ENCODE measurements around the gene MACROH2A1.

Gene MACROH2A1

GRCh38 chr5:135356522-135357318 is 42.3 kb downstream of the MACROH2A1 start:
- FAIRE-seq: no peak
- DNase-seq (ENCODE audit: insufficient read length): no peak
- TF ChIP-seq POLR2A (IDR thresholded peaks at IDR 0.05; ENCODE audit: low read depth, low read length): no peak

GRCh38 chr5:135355169-135355568 is 43.9 kb downstream of the MACROH2A1 start:
- FAIRE-seq (no peak), DNase-seq (ENCODE audit: insufficient read length) (no peak)

GRCh38 chr5:135353952-135354721 is 44.9 kb downstream of the MACROH2A1 start:
- FAIRE-seq (no peak), DNase-seq (ENCODE audit: insufficient read length) (no peak)
- TF ChIP-seq POLR2A (IDR thresholded peaks at IDR 0.05; ENCODE audit: low read depth, low read length): no peak
- TF ChIP-seq TAF1 (IDR thresholded peaks at IDR 0.05; ENCODE audit: borderline replicate concordance, low read depth, low read length): no peak
- no peak for TF ChIP-seq POLR2AphosphoS5 (IDR thresholded peaks at IDR 0.05; ENCODE audit: low read depth, low read length)

More at GRCh38 chr5:135355169-135355568, 43.9 kb downstream of the MACROH2A1 start:
- TF ChIP-seq POLR2A (IDR thresholded peaks at IDR 0.05; ENCODE audit: low read depth, low read length): no peak
- no peak for TF ChIP-seq TAF1 (IDR thresholded peaks at IDR 0.05; ENCODE audit: borderline replicate concordance, low read depth, low read length)
- no peak for TF ChIP-seq POLR2AphosphoS5 (IDR thresholded peaks at IDR 0.05; ENCODE audit: low read depth, low read length)

- TF ChIP-seq POLR2A (IDR thresholded peaks at IDR 0.05; ENCODE audit: low read depth, low read length): no peak
- TF ChIP-seq TAF1 (IDR thresholded peaks at IDR 0.05; ENCODE audit: borderline replicate concordance, low read depth, low read length): no peak
- TF ChIP-seq POLR2AphosphoS5 (IDR thresholded peaks at IDR 0.05; ENCODE audit: low read depth, low read length): no peak
- FAIRE-seq (no peak), DNase-seq (ENCODE audit: insufficient read length) (no peak)
Observed at GRCh38 chr5:135350536-135350935, 48.5 kb downstream of the MACROH2A1 start.

GRCh38 chr5:135349886-135350285 is 49.1 kb downstream of the MACROH2A1 start:
- no peak for FAIRE-seq
- DNase-seq (ENCODE audit: insufficient read length): no peak
- TF ChIP-seq TAF1 (IDR thresholded peaks at IDR 0.05; ENCODE audit: borderline replicate concordance, low read depth, low read length) (no peak), POLR2A (IDR thresholded peaks at IDR 0.05; ENCODE audit: low read depth, low read length) (no peak), POLR2AphosphoS5 (IDR thresholded peaks at IDR 0.05; ENCODE audit: low read depth, low read length) (no peak)

- no peak for FAIRE-seq
- DNase-seq (ENCODE audit: insufficient read length): no peak
- TF ChIP-seq POLR2AphosphoS5 (IDR thresholded peaks at IDR 0.05; ENCODE audit: low read depth, low read length): no peak
- no peak for TF ChIP-seq POLR2A (IDR thresholded peaks at IDR 0.05; ENCODE audit: low read depth, low read length)
- TF ChIP-seq TAF1 (IDR thresholded peaks at IDR 0.05; ENCODE audit: borderline replicate concordance, low read depth, low read length): no peak
Observed at GRCh38 chr5:135349451-135349850, 49.6 kb downstream of the MACROH2A1 start.

GRCh38 chr5:135348918-135349317 is 50.1 kb downstream of the MACROH2A1 start:
- TF ChIP-seq TAF1 (IDR thresholded peaks at IDR 0.05; ENCODE audit: borderline replicate concordance, low read depth, low read length) (no peak), POLR2A (IDR thresholded peaks at IDR 0.05; ENCODE audit: low read depth, low read length) (no peak), POLR2AphosphoS5 (IDR thresholded peaks at IDR 0.05; ENCODE audit: low read depth, low read length) (no peak)
- DNase-seq (ENCODE audit: insufficient read length) (no peak), FAIRE-seq (no peak)

- FAIRE-seq (no peak), DNase-seq (ENCODE audit: insufficient read length) (no peak)
- no peak for TF ChIP-seq TAF1 (IDR thresholded peaks at IDR 0.05; ENCODE audit: borderline replicate concordance, low read depth, low read length)
- no peak for TF ChIP-seq POLR2A (IDR thresholded peaks at IDR 0.05; ENCODE audit: low read depth, low read length)
- no peak for TF ChIP-seq POLR2AphosphoS5 (IDR thresholded peaks at IDR 0.05; ENCODE audit: low read depth, low read length)
Observed at GRCh38 chr5:135347392-135347791, 51.6 kb downstream of the MACROH2A1 start.

GRCh38 chr5:135345956-135346731 is 52.9 kb downstream of the MACROH2A1 start:
- FAIRE-seq (peak; percentile 27), DNase-seq (ENCODE audit: insufficient read length) (no peak)
- TF ChIP-seq POLR2AphosphoS5 (IDR thresholded peaks at IDR 0.05; ENCODE audit: low read depth, low read length) (no peak), TAF1 (IDR thresholded peaks at IDR 0.05; ENCODE audit: borderline replicate concordance, low read depth, low read length) (no peak), POLR2A (IDR thresholded peaks at IDR 0.05; ENCODE audit: low read depth, low read length) (no peak)

GRCh38 chr5:135344349-135344748 is 54.7 kb downstream of the MACROH2A1 start:
- DNase-seq (ENCODE audit: insufficient read length) (no peak), FAIRE-seq (no peak)

GRCh38 chr5:135343413-135343812 is 55.6 kb downstream of the MACROH2A1 start:
- no peak for TF ChIP-seq POLR2AphosphoS5 (IDR thresholded peaks at IDR 0.05; ENCODE audit: low read depth, low read length)
- no peak for TF ChIP-seq TAF1 (IDR thresholded peaks at IDR 0.05; ENCODE audit: borderline replicate concordance, low read depth, low read length)
- no peak for FAIRE-seq
- no peak for DNase-seq (ENCODE audit: insufficient read length)

More at GRCh38 chr5:135344349-135344748, 54.7 kb downstream of the MACROH2A1 start:
- TF ChIP-seq TAF1 (IDR thresholded peaks at IDR 0.05; ENCODE audit: borderline replicate concordance, low read depth, low read length): no peak
- no peak for TF ChIP-seq POLR2AphosphoS5 (IDR thresholded peaks at IDR 0.05; ENCODE audit: low read depth, low read length)
- no peak for TF ChIP-seq POLR2A (IDR thresholded peaks at IDR 0.05; ENCODE audit: low read depth, low read length)
